CD4-positive, CD25-positive, alpha-beta regulatory T cell (primary cell): ENCODE results near the gene GTPBP4. TPM values are rescaled to one million over a fixed set of nuclear protein-coding genes. Genes with fewer than 3 reads are reported as not detected.

ENCODE experiments used
- ATAC-seq, 2 donors: fragments of 150-1000 bp; cut with Tn5 transposase; one replicate each; pipeline ENCODE4 v1.10.0; 2021; ENCODE audit warnings: low read depth in 2 of 2, moderate number of reproducible peaks in 2 of 2, moderate library complexity in 1 of 2
- DNase-seq, 3 donors: peaks; one replicate each; pipeline versions ENCODE4 v3.0.0 to v3.0.0-alpha.2; 2012 to 2022; ENCODE audit warnings: mixed read lengths in 1 of 3
- H3K27ac ChIP-seq: one replicate; pipeline ENCODE4 v1.7.0; 2013; ENCODE audit warnings: mild to moderate bottlenecking, low read length; ENCODE audit not compliant: insufficient read depth, poor library complexity, severe bottlenecking
- H3K27me3 ChIP-seq: one replicate; pipeline ENCODE4 v1.7.0; 2013; ENCODE audit warnings: low read length; ENCODE audit not compliant: control insufficient read depth, insufficient read depth
- H3K36me3 ChIP-seq: one replicate; pipeline ENCODE4 v1.7.0; 2013; ENCODE audit warnings: mild to moderate bottlenecking, low read length, moderate library complexity; ENCODE audit not compliant: control insufficient read depth, insufficient read depth
- H3K4me1 ChIP-seq: 2 replicates; pipeline ENCODE4 v1.7.0; 2013; ENCODE audit warnings: mild to moderate bottlenecking, low read length; ENCODE audit not compliant: insufficient read depth, control insufficient read depth, poor library complexity, severe bottlenecking
- H3K4me3 ChIP-seq: one replicate; pipeline ENCODE4 v1.7.0; 2013; ENCODE audit warnings: low read depth, mild to moderate bottlenecking, low read length, moderate library complexity
- H3K9me3 ChIP-seq, 2 experiments: 1 replicate in 1 of 2; 2 replicates in 1 of 2; pipeline ENCODE4 v1.7.0; 2013; ENCODE audit warnings: low read length in 2 of 2, mild to moderate bottlenecking in 1 of 2, moderate library complexity in 1 of 2; ENCODE audit not compliant: control insufficient read depth in 2 of 2
- H3K27ac Mint-ChIP-seq, 3 donors: one replicate each; pipeline ENCODE4 v1.8.0; 2020 to 2022; ENCODE audit warnings: mild to moderate bottlenecking in 3 of 3, mixed read lengths in 3 of 3, moderate library complexity in 2 of 3
- H3K27me3 Mint-ChIP-seq: one replicate; pipeline ENCODE4 v1.8.0; 2022; ENCODE audit warnings: mild to moderate bottlenecking, mixed read lengths
- H3K36me3 Mint-ChIP-seq: one replicate; pipeline ENCODE4 v1.8.0; 2020; ENCODE audit warnings: mixed read lengths
- H3K4me1 Mint-ChIP-seq, 4 donors: one replicate each; pipeline ENCODE4 v1.8.0; 2020 to 2022; ENCODE audit warnings: mixed read lengths in 4 of 4, mild to moderate bottlenecking in 1 of 4
- H3K4me3 Mint-ChIP-seq, 4 donors: one replicate each; pipeline ENCODE4 v1.8.0; 2020 to 2022; ENCODE audit warnings: mild to moderate bottlenecking in 4 of 4, mixed read lengths in 4 of 4, moderate library complexity in 3 of 4
- H3K9me3 Mint-ChIP-seq, 7 donors: one replicate each; pipeline ENCODE4 v1.8.0; 2020 to 2022; ENCODE audit warnings: mixed read lengths in 7 of 7, mild to moderate bottlenecking in 3 of 7, moderate library complexity in 2 of 7
- polyA plus RNA-seq, 4 donors: library from polyadenylated mRNA; unstranded; fragments of 300-500 nt; fragmentation: Illumina TruSeq; gene quantifications; one replicate each; pipeline ENCODE4 v1.2.3, GENCODE V29; 2021
- total RNA-seq: library from RNA; stranded (reverse); gene quantifications from one replicate; pipeline ENCODE4 v1.2.3, GENCODE V29; 2022

GTPBP4 gene
- total and polyA plus RNA-seq, 5 donors from 2014 or later, result 15.9 to 50.7 (median 20.7) TPM

DNA sequence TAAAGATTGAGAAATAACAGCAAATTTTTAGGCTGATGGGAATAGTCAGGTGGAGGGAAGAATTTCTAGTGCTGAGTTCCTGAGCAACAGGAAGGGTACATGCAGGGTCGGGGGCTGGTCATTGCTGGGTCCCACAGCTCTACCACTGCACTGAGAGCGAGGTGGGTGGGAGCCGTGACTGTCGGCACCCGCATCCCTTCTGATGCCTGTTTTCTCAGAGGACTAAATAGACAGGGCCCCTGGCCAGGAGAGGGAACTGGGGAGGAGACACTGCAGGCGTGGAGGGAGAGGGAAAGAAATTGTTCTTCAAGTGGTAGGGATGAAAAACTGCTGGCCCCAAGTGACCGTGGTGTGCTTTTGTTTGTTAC, 7.3 kb downstream of the GTPBP4 start:
- Mint-ChIP-seq H3K4me3 (peak overlapping the region in 1 of 4 donors; percentile 13), H3K27me3 (no peaks in the 10 kb centered on the region), H3K9me3 (no peaks in the 10 kb centered on the region), H3K36me3 (peaks cover 53% of the 10 kb centered on the region), H3K27ac (peak overlapping the region in 2 of 3 donors; percentile 34 to 91), H3K4me1 (peaks cover 0 to 17% (median 11%) of the 10 kb centered on the region in 4 donors)
- H3K4me3 ChIP-seq, result no peak overlapping the region
- H3K4me1 ChIP-seq, result no peaks in the 10 kb centered on the region
- ATAC-seq, result no peak
- H3K27ac ChIP-seq, result no peak overlapping the region
- H3K27me3 ChIP-seq, result no peaks in the 10 kb centered on the region
- DNase-seq, result no peak
- H3K36me3 ChIP-seq, result peaks cover 82% of the 10 kb centered on the region
- H3K9me3 ChIP-seq, result no peaks in the 10 kb centered on the region

- H3K27ac Mint-ChIP-seq, result no peak overlapping the region
- peaks cover 82% of the 10 kb centered on the region for H3K36me3 ChIP-seq
Measured at GRCh38 chr10:996031-996430, 7.8 kb downstream of the GTPBP4 start.

GRCh38 chr10:997266-998022, 9.2 kb downstream of the GTPBP4 start:
- Histone ChIP-seq H3K36me3 (peaks cover 94% of the 10 kb centered on the region), H3K4me1 (no peaks in the 10 kb centered on the region), H3K27ac (no peak overlapping the region), H3K27me3 (no peaks in the 10 kb centered on the region), H3K9me3 (peaks cover 2 to 6% of the 10 kb centered on the region in 2 experiments), H3K4me3 (no peak overlapping the region)
- ATAC-seq, result no peak
- peaks cover 0 to 11% (median 3%) of the 10 kb centered on the region in 7 donors for H3K9me3 Mint-ChIP-seq
- DNase-seq, result no peak
- H3K4me3 Mint-ChIP-seq, result no peak overlapping the region
- H3K27me3 Mint-ChIP-seq, result no peaks in the 10 kb centered on the region
- H3K4me1 Mint-ChIP-seq, result peaks cover 0 to 10% (median 6%) of the 10 kb centered on the region in 4 donors
- H3K27ac Mint-ChIP-seq, result no peak overlapping the region
- H3K36me3 Mint-ChIP-seq, result peaks cover 69% of the 10 kb centered on the region

More at GRCh38 chr10:996031-996430, 7.8 kb downstream of the GTPBP4 start:
- Mint-ChIP-seq H3K4me1 (peaks cover 0 to 12% (median 9%) of the 10 kb centered on the region in 4 donors), H3K9me3 (peaks cover 0 to under 1% (median 0%) of the 10 kb centered on the region in 7 donors), H3K4me3 (no peak overlapping the region), H3K36me3 (peaks cover 55% of the 10 kb centered on the region), H3K27me3 (no peaks in the 10 kb centered on the region)
- H3K4me1 ChIP-seq, result no peaks in the 10 kb centered on the region
- H3K27me3 ChIP-seq, result no peaks in the 10 kb centered on the region
- no peaks in the 10 kb centered on the region for H3K9me3 ChIP-seq
- DNase-seq, result no peak
- H3K4me3 ChIP-seq, result no peak overlapping the region
- no peak for ATAC-seq
- no peak overlapping the region for H3K27ac ChIP-seq

GRCh38 chr10:1002425-1003006, 14.3 kb downstream of the GTPBP4 start:
- H3K9me3 Mint-ChIP-seq, result peaks cover 0 to 18% (median 4%) of the 10 kb centered on the region in 7 donors
- no peaks in the 10 kb centered on the region for H3K27me3 ChIP-seq
- H3K36me3 Mint-ChIP-seq, result peaks cover 64% of the 10 kb centered on the region
- H3K4me1 Mint-ChIP-seq, result peaks cover 0 to 17% (median 4%) of the 10 kb centered on the region in 4 donors
- no peak for ATAC-seq
- peaks cover 94% of the 10 kb centered on the region for H3K36me3 ChIP-seq
- no peak overlapping the region for H3K27ac Mint-ChIP-seq
- H3K9me3 ChIP-seq, result peaks cover 9 to 12% of the 10 kb centered on the region in 2 experiments
- H3K4me3 ChIP-seq, result no peak overlapping the region
- no peak overlapping the region for H3K27ac ChIP-seq
- H3K4me1 ChIP-seq, result no peaks in the 10 kb centered on the region
- H3K27me3 Mint-ChIP-seq, result no peaks in the 10 kb centered on the region
- no peak for DNase-seq
- H3K4me3 Mint-ChIP-seq, result no peak overlapping the region

DNA sequence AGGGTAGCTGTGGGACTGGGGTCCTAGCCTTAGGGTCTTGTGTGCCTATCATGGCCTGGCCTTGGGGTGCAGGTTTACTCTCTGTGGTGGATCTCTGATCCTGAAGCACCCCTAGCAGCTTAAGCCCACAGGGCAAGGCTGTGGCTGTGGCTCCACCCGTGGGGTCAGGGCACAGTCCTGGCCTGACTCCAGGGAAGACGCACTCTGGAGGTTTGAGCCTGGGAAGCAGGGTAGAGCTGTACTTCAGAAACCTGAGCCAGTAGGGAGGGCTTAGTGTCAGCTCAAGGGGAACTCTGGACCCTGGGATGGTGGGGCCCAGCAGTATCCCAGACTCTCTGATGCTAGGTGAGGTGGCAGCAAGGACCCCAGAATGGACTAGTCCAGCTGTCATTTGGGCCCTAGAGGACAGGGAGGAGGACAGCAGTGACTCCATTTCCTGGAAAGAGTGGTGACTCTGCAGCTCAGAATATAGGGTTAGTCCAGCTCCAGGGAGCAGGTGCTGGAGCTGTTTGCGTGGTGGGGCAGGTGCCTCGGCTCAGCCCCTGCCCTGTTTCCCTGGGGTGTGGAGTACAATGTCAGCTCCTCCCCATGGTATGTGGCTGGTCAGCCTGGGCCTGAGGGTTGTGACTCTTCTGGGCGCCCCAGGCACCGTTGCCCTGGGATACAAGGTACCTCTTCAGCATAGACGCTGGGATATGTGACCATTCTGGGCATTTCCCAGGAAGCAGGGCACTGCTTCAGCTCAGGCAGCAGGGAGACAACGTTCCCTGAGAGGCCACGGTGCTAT, 15.8 kb downstream of the GTPBP4 start:
- peaks cover 0 to 18% (median 4%) of the 10 kb centered on the region in 7 donors for H3K9me3 Mint-ChIP-seq
- no peak for DNase-seq
- peaks cover 65% of the 10 kb centered on the region for H3K36me3 Mint-ChIP-seq
- no peaks in the 10 kb centered on the region for H3K27me3 Mint-ChIP-seq
- Histone ChIP-seq H3K27ac (no peak overlapping the region), H3K27me3 (no peaks in the 10 kb centered on the region), H3K4me1 (no peaks in the 10 kb centered on the region), H3K36me3 (peaks cover 94% of the 10 kb centered on the region), H3K9me3 (peaks cover 9 to 12% of the 10 kb centered on the region in 2 experiments), H3K4me3 (no peak overlapping the region)
- H3K4me1 Mint-ChIP-seq, result peaks cover 0 to 19% (median 4%) of the 10 kb centered on the region in 4 donors
- H3K4me3 Mint-ChIP-seq, result no peak overlapping the region
- no peak for ATAC-seq
- peak overlapping the region in 1 of 3 donors; percentile 20 for H3K27ac Mint-ChIP-seq

- H3K27ac Mint-ChIP-seq, result no peak overlapping the region
- Histone ChIP-seq H3K27ac (no peak overlapping the region), H3K36me3 (peaks cover 92% of the 10 kb centered on the region), H3K4me1 (no peaks in the 10 kb centered on the region), H3K4me3 (no peak overlapping the region), H3K9me3 (peaks cover 9 to 12% of the 10 kb centered on the region in 2 experiments), H3K27me3 (no peaks in the 10 kb centered on the region)
- no peaks in the 10 kb centered on the region for H3K27me3 Mint-ChIP-seq
- peaks cover 0 to 12% (median 4%) of the 10 kb centered on the region in 7 donors for H3K9me3 Mint-ChIP-seq
- peaks cover 64% of the 10 kb centered on the region for H3K36me3 Mint-ChIP-seq
- ATAC-seq, result no peak
- no peak for DNase-seq
- H3K4me1 Mint-ChIP-seq, result peaks cover 0 to 16% (median 6%) of the 10 kb centered on the region in 4 donors
- H3K4me3 Mint-ChIP-seq, result no peak overlapping the region
Measured at GRCh38 chr10:1006573-1006972, 18.3 kb downstream of the GTPBP4 start.

GRCh38 chr10:1007583-1007982, 19.3 kb downstream of the GTPBP4 start:
- Histone ChIP-seq H3K36me3 (peaks cover 93% of the 10 kb centered on the region), H3K4me1 (no peaks in the 10 kb centered on the region), H3K27ac (no peak overlapping the region), H3K27me3 (no peaks in the 10 kb centered on the region), H3K9me3 (peaks cover 5% of the 10 kb centered on the region in 2 experiments), H3K4me3 (no peak overlapping the region)
- no peak overlapping the region for H3K4me3 Mint-ChIP-seq
- no peak overlapping the region for H3K27ac Mint-ChIP-seq
- ATAC-seq, result no peak
- no peaks in the 10 kb centered on the region for H3K27me3 Mint-ChIP-seq
- peaks cover 0 to 12% (median 6%) of the 10 kb centered on the region in 4 donors for H3K4me1 Mint-ChIP-seq
- peaks cover 0 to 6% (median 4%) of the 10 kb centered on the region in 7 donors for H3K9me3 Mint-ChIP-seq
- DNase-seq, result no peak
- H3K36me3 Mint-ChIP-seq, result peaks cover 62% of the 10 kb centered on the region
